GM18907 (cell line): ENCODE measurements around the gene PPM1N.

Experiments used
- ATAC-seq: cut with Tn5 transposase; IDR thresholded peaks from one replicate; pipeline ENCODE4 v1.9.1; 2021; ENCODE audit warnings: mild to moderate bottlenecking, moderate library complexity; ENCODE audit not compliant: unreplicated experiment

Gene PPM1N

DNA sequence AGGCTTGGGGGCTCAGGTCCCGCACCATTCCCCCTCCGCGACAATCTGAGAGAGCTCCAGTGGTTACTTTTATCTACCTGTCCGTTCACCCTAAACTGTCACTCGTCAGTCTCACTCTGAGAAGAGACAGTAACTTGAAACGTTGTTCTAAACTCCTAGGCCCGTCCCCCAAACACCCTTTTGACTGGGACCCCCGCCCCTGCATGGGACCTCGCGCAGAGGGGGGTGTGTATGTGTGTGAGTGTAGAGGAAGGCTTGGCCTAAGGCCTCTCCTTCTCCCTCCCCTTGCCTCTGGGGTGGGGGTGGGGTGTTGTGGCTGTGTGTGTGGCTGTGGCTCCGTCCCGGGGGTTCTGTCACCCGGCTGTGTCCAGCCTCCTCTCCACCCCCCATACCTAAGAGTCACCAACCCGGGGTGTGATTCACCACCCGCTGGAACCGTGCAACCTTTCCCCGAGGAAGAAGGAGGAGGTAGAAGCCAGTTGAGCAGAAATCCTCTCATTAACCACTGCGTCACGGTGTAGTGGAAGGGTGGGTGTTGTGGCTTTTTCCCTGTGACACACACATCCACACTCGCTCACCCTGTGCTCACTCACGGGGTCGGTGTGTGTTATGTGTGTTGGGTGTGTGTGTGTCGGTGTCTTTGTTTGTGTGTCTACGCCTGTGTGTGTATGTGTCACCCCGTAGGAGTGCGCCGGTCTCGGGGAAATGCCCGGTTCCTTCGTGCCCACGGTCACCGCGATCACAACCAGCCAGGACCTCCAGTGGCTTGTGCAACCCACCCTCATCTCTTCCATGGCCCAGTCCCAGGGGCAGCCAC lies 28.1 kb upstream of the PPM1N start:
- no peak for ATAC-seq

DNA sequence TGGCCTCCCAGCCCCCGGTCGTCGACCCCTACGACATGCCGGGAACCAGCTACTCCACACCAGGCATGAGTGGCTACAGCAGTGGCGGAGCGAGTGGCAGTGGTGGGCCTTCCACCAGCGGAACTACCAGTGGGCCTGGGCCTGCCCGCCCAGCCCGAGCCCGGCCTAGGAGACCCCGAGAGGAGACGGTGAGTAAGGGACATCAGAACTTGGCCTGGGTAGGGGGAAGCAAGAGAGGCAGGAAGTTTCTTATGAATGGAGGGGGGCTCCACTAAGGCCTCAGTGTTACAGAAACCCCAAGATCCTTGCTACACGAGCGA lies 27.5 kb upstream of the PPM1N start:
- no peak for ATAC-seq

DNA sequence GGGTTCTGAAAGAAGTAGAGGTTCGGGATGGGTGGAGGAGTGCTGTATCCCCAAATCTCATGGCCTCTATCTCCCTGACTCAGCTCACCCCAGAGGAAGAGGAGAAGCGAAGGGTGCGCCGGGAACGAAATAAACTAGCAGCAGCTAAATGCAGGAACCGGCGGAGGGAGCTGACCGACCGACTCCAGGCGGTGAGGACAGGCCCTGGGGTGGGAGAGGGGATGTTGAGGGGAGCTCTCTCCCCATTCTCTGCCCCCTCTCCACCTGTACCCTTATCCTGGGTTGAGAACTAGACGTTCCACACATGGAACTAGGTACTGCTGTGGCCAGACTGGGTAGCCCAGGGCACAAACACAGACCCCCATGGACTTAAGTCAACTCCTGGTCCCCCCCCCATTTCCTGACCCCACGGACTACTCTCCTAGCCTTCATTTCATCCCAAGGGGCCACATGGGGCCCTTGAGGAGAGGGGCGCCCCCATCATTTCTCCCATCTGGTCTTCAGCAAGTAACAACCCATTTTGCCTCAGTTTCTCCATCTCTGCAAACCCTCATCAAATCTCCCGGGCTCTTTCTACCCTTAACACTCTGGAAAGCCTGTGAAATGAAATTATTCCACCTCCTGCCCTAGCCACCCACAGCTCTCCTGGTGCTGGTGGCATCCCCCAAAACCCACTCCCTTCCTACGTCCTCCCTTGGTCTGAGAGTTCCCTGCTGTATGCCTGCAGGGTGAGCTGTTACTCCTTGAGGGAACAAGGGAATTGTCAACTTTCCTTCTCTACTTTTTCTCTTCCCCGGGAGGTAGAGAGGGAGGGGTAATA lies 26.9 kb upstream of the PPM1N start:
- ATAC-seq, result no peak

DNA sequence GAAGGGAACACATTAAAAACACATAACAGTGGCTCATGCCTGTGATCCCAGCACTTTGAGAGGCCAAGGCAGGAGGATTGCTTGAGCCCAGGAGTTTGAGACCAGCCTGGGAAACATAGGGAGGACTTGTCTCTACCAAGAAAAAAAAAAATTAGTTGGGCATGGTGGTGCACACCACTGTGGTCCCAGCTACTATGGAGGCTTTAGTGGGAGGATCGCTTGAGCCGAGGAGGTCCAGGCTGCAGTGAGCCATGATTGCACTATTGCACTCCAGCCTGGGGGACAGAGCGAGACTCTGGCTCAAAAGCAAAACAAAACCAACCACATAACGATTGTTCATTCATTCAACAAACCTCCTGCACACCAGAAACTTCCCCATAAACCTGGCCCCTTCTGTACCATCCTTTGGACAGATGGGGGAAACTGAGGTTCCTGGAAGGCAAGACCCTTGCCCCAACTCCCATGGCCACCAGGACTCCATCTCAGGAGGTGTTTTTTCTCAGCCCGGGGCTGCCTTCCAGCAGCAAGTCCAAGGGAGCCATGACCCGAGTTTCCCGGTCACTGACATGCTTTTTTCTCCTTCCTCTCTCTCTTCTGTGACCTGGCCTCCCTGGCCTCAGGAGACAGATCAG lies 26.2 kb upstream of the PPM1N start:
- no peak for ATAC-seq

DNA sequence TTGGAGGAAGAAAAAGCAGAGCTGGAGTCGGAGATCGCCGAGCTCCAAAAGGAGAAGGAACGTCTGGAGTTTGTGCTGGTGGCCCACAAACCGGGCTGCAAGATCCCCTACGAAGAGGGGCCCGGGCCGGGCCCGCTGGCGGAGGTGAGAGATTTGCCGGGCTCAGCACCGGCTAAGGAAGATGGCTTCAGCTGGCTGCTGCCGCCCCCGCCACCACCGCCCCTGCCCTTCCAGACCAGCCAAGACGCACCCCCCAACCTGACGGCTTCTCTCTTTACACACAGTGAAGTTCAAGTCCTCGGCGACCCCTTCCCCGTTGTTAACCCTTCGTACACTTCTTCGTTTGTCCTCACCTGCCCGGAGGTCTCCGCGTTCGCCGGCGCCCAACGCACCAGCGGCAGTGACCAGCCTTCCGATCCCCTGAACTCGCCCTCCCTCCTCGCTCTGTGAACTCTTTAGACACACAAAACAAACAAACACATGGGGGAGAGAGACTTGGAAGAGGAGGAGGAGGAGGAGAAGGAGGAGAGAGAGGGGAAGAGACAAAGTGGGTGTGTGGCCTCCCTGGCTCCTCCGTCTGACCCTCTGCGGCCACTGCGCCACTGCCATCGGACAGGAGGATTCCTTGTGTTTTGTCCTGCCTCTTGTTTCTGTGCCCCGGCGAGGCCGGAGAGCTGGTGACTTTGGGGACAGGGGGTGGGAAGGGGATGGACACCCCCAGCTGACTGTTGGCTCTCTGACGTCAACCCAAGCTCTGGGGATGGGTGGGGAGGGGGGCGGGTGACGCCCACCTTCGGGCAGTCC lies 25.5 kb upstream of the PPM1N start:
- ATAC-seq, result no peak

DNA sequence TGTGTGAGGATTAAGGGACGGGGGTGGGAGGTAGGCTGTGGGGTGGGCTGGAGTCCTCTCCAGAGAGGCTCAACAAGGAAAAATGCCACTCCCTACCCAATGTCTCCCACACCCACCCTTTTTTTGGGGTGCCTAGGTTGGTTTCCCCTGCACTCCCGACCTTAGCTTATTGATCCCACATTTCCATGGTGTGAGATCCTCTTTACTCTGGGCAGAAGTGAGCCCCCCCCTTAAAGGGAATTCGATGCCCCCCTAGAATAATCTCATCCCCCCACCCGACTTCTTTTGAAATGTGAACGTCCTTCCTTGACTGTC lies 24.9 kb upstream of the PPM1N start:
- ATAC-seq, result no peak

DNA sequence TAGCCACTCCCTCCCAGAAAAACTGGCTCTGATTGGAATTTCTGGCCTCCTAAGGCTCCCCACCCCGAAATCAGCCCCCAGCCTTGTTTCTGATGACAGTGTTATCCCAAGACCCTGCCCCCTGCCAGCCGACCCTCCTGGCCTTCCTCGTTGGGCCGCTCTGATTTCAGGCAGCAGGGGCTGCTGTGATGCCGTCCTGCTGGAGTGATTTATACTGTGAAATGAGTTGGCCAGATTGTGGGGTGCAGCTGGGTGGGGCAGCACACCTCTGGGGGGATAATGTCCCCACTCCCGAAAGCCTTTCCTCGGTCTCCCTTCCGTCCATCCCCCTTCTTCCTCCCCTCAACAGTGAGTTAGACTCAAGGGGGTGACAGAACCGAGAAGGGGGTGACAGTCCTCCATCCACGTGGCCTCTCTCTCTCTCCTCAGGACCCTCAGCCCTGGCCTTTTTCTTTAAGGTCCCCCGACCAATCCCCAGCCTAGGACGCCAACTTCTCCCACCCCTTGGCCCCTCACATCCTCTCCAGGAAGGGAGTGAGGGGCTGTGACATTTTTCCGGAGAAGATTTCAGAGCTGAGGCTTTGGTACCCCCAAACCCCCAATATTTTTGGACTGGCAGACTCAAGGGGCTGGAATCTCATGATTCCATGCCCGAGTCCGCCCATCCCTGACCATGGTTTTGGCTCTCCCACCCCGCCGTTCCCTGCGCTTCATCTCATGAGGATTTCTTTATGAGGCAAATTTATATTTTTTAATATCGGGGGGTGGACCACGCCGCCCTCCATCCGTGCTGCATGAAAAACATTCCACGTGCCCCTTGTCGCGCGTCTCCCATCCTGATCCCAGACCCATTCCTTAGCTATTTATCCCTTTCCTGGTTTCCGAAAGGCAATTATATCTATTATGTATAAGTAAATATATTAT lies 24.3 kb upstream of the PPM1N start:
- ATAC-seq, result no peak

DNA sequence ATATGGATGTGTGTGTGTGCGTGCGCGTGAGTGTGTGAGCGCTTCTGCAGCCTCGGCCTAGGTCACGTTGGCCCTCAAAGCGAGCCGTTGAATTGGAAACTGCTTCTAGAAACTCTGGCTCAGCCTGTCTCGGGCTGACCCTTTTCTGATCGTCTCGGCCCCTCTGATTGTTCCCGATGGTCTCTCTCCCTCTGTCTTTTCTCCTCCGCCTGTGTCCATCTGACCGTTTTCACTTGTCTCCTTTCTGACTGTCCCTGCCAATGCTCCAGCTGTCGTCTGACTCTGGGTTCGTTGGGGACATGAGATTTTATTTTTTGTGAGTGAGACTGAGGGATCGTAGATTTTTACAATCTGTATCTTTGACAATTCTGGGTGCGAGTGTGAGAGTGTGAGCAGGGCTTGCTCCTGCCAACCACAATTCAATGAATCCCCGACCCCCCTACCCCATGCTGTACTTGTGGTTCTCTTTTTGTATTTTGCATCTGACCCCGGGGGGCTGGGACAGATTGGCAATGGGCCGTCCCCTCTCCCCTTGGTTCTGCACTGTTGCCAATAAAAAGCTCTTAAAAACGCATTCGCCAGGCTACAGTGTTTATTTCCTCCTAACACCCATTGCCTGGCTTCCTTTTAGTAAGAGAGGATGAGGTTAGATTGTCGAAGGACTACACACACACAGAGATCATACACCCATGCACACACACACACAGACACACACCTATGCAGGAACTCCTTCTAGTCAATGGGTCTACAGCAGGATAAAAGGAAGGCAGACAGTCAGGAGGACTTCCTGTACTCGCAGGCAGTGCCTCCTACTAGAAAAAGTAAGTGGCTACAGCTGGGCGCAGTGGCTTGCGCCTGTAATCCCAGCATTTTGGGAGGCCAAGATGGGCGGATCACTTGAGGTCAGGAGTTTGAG lies 23.4 kb upstream of the PPM1N start:
- no peak for ATAC-seq

DNA sequence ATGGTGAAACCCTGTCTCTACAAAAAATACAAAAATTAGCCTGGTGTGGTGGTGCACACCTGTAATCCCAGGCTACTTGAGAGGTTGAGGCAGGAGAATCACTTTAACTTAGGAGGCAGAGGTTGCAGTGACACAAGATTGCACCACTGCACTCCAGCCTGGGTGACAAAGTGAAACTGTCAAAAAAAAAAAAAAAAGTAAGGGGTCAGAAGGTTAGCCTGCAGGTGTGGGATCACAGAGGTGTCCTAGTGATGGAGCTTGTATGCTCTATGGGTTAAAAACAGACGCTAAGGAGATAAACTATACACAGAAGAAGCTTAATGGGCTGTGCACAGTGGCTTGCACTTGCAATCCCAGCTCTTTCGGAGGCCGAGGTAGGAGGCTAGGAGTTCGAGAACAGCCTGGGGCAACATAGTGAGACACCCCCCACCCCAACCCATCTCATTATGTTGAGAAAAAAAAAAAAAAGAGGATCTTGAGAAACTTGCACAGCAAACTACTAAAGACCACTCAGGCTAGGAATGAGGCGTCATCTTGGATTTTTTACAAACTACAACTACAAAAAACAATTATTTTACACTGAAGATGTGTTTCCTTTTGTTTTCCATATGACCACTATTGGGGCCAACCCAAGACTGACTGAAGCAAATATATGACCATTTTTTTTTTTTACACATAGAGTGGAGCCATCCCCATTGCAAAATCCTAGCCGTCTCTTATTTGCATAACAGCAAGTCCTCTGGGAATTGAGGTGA lies 22.5 kb upstream of the PPM1N start:
- ATAC-seq, result no peak

DNA sequence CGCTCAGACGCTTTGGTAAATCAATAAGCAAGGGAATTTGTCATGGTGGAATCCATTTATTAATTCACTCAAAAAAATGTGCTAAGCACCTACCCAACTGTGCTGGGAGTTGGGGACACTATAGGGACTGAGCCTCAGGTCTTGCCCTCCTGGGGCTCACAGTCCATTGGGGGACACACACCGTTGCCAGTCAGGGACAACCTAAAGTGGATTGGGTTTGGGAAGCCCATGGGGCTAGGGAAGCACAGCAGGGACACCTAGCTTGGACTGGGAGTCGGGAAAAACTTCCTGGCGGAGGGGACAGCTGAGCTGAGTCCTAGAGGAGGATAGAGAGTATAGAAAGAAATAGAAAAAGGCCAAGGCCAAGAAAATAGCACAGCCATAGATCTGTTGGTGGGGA lies 21.9 kb upstream of the PPM1N start:
- no peak for ATAC-seq

DNA sequence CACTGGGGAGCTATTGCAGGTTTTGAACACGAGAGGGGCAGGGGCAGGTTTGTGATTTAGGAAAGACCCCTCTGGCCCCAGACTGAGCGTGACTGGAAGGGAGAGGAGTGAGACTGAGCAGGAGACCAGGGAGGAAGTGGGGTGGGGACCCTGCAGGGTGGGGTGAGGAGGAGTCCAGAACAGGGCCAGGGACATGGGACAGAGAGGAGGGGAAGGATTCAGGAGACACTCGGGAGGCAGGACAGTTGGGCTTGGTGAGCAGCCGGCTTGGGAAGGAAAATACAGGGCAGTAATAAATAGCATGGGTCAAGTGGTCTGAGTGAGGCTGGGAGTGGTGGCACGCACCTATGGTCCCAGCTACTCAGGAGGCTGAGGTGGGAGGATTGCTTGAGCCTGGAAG lies 21.1 kb upstream of the PPM1N start:
- ATAC-seq, result no peak

DNA sequence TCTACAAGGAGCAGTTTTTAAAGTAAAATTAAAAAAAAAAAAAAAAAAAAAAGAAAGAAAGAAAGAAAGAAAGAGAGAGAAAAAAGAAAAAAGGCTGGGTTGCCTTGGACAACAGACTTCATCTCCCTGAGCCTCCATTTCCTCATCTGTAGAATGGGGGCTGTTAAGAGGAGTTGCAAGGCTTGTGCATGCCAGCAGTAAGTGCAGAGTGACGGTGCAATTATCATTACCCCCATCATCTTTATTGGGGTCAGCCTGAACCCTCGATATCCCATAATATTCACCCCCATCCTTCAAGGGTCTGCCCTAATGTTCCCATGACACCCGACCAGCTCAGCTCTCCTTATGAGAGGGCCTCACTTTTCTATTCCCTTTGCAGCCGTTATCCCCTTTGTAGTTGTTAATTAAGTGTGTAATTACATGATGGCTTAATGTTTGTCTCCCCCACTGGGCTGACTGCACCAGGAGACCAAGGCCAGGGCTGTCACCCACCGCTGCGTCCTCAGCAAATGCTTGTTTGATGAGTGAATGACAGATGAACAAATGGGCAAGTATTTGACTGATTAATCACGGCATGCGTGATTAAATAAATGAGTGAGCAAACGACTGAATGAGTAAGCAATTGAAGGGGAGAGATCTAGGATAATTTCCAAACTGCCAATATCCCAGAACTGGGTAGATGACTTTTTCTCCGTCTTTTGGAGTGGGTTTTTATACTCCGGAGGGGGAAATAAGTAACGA lies 20.4 kb upstream of the PPM1N start:
- no peak for ATAC-seq

DNA sequence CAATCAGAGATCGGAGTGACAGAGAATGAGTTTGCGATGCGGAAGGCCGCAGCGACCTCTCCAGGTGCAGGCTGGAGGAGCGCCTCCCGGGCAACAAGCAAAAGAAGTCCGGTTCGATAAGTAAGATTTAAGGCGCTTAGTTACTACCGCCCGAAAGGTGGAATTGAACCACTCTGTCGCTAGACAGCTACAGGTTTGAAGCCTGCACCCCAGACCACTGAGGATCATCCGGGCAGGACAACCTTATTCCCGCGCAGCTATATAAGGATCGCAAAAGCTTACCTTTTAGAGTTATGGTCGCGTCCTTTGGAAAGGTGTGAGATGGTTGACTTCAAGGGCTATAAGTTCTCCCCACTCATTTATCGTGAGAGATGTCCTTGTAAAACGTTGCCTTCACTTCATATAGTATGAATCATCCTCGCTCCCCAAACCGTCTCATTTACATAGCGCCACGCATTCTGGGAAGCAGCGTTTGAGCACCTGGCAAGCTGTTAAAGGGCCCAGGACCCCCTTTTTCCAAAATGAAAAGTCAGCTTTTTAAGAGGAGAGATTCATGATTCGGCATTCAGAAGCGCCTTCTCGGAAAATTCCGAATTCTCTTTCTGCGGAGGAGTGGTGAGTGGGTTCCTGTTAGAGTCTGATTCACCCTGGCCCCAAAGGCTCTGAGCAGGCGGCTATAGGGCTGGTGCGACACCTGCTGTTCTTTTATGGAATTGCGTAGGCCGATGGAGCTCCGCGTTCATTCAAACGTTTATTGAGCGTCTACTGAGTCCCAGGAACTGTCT lies 19.6 kb upstream of the PPM1N start:
- ATAC-seq, result peak; percentile 74

DNA sequence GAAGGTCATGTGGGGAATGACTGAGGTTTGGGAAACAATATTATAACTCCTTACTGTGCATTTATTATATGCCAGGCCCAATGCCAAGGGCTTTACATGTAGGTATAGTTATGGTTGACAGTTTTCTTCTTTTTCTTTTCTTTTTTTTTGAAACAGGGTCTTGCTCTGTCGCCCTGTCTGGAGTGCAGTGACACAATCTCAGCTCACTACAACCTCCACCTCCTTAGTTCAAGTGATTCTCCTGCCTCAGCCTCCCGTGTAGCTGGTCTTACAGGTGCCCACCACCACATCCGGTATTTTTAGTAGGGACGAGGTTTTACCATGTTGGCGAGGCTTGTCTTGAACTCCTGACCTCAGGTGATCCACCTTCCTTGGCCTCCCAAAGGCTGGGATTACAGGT lies 15.2 kb upstream of the PPM1N start:
- no peak for ATAC-seq

DNA sequence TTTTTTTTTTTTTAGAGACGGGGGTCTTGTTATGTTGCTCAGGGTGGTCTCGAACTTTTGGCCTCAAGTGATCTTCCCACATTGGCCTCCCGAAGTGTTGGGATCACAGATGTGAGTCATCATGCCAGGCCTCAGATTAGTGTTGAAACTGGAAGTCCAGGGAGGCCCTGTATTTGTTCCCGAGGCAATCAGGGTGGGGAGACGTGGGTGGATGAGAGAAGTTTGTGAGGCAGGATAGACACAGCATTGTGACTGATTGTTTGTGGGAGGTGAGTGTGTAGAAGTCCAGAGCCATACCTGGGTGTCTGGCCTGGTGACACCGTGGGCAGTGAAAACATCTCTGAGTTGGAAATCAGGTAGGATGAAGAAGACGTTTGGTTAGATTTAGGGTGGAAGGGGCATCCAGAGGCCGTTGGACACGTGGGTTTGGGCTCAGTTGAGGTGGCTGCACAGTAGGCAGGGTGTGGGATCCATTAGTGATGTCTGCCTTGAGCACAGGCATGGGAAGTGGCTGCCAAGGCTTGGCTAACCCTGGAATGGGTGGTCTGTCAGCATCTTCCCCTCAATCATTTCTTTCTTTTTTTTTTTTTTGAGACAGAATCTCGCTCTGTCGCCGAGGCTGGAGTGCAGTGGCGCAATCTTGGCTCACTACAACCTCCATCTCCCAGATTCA lies 13.8 kb upstream of the PPM1N start:
- no peak for ATAC-seq

DNA sequence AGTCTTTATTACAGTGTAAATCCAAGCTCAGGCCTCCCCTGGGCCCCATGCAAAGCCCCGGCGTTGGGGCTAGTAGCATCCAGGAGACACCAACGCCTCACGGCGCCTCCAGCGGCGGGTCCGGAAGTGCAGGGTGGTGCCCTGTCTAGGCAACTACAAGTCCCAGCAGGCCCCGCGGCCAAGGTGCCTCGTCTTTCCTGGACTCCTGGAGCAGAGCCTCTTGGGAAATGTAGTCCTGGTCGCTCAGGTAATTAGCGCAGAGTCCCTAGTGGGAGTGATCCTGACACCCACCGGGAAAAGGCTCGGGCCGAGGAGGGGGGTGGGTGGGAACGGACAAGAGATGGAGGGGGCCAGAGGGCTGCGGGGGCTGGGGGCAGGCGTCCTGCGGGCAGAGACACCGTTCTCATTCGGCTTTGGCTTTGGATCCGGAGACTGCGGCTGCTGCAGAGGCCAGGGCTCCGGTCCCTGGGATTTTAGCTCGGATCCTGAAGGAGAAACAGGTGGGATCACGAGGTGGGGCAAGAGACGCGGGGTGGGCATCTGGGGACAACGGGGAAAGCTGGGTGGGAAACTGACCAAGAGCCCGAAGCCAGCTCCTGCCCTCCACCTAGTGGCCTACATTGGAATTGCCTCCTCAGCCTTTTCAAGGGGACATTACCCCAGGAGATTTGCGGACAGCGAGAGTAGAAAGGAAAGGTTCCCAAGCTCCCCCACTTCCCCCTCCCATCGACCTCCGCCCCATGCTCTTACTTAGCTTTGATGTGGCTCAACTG lies 12.8 kb upstream of the PPM1N start:
- ATAC-seq, result peak; percentile 89
